ENCODE measurements around the gene IFNLR1. TPM values are rescaled to one million over a fixed set of nuclear protein-coding genes. Genes with fewer than 3 reads are reported as not detected.

The IFNLR1 gene
- total and polyA plus RNA-seq, 2 of the 8 experiments (the other 6 are each of a cell fraction or from before 2014, with no cell fraction given) = 6.8 to 10.1 TPM

DNA sequence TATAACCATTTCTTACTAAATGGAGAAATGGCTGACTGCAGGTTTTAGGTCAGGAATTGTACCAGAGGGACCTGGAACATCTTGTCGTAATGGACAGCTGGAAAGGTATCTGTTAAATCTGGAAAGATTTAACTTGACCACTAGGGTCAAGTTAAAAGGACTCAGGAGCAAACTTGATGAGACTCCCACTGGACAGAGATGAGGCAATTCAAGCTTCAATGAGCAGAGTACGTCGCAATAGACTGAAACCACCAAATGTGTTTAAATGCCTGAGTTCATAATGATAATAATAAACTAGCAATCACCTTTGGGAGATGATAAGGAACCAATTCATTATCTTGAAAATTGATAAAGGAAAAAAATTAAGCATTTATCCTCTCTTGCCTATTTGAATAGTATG, 8.7 kb downstream of the IFNLR1 start:
- no peak overlapping the region for H4K91ac ChIP-seq (replicated peaks; ENCODE audit: insufficient read length, low read length)
- H3K14ac ChIP-seq (ENCODE audit: insufficient read length) = no peak overlapping the region
- no peaks in the 10 kb centered on the region for H3K9me3 ChIP-seq (ENCODE audit: insufficient read depth in 2 of 2, low read depth in 1 of 2, low read length in 1 of 2)
- H2BK120ac ChIP-seq (replicated peaks; ENCODE audit: low read depth, low read length) = no peak overlapping the region
- no peak overlapping the region for H2AFZ ChIP-seq (ENCODE audit: low read length)
- H3K27me3 ChIP-seq (replicated peaks in 1 of 4; ENCODE audit: control insufficient read depth in 3 of 4, extremely low read depth in 1 of 4, insufficient read depth in 3 of 4, low read length in 3 of 4) = no peaks in the 10 kb centered on the region; a peak in 1 of 7 replicates
- no peak overlapping the region for H4K8ac ChIP-seq (ENCODE audit: extremely low read depth, insufficient read depth, low read length)
- WGBS, 2 experiments (ENCODE audit: extremely low coverage in 1 of 2, insufficient coverage in 1 of 2, insufficient read length in 1 of 2, insufficient replicate concordance in 2 of 2, low coverage in 1 of 2, low lambda C conversion rate in 2 of 2, missing lambda C conversion rate in 1 of 2) = 96% methylated on average over 3 of the region's 3 CpGs; no CpG with 5 or more reads in 1 of the 2 experiments
- H3K4me2 ChIP-seq (ENCODE audit: insufficient read depth in 1 of 2, low read depth in 2 of 2, low read length in 2 of 2) = no peak overlapping the region
- H2BK15ac ChIP-seq (ENCODE audit: low read length) = no peak overlapping the region
- no peak overlapping the region for H2BK12ac ChIP-seq (ENCODE audit: low read depth, low read length)
- no peak overlapping the region for H3K9ac ChIP-seq (replicated peaks in 1 of 4; ENCODE audit: extremely low read depth in 1 of 4, low read depth in 3 of 4, low read length in 3 of 4)
- no peaks in the 10 kb centered on the region for H3K79me2 ChIP-seq (ENCODE audit: control insufficient read depth in 1 of 2, insufficient read depth in 2 of 2, low read length in 2 of 2)
- H4K5ac ChIP-seq (ENCODE audit: insufficient read length, low read depth, low read length) = no peak overlapping the region
- peaks cover 0 to 3% (median 0%) of the 10 kb centered on the region in 4 experiments; a peak in 2 of 7 replicates for H3K4me1 ChIP-seq (replicated peaks in 1 of 4; ENCODE audit: control insufficient read depth in 3 of 4, insufficient read depth in 4 of 4, low read length in 3 of 4)
- DNase-seq (ENCODE audit: low read depth in 1 of 2, low spot score in 2 of 2) = no peak
- no peak overlapping the region for H3K4ac ChIP-seq (replicated peaks; ENCODE audit: insufficient read length, low read depth, low read length)
- H2AK5ac ChIP-seq (ENCODE audit: low read depth, low read length) = no peak overlapping the region
- H3K23ac ChIP-seq (ENCODE audit: insufficient read length) = no peak overlapping the region
- no peak overlapping the region for H2BK5ac ChIP-seq (ENCODE audit: low read depth, low read length)
- POLR2A ChIA-PET (ENCODE audit: partially characterized antibody) = interaction anchor here (0.8 to 2.1 kb wide), 2 partner anchors 9 to 16 kb away, joined by 3 to 6 read pairs; partner anchors contain the start of gene IFNLR1
- no peak overlapping the region for H3K18ac ChIP-seq (ENCODE audit: extremely low read depth, low read length)
- H3K56ac ChIP-seq (replicated peaks; ENCODE audit: insufficient read length, low read depth, low read length) = no peak overlapping the region
- H4K20me1 ChIP-seq (replicated peaks in 1 of 2; ENCODE audit: control insufficient read depth in 1 of 2, insufficient read depth in 2 of 2, low read length in 2 of 2) = no peaks in the 10 kb centered on the region
- no peak for FAIRE-seq
- no peak overlapping the region for H3K4me3 ChIP-seq (ENCODE audit: extremely low read depth in 1 of 4, insufficient read depth in 2 of 4, low read depth in 3 of 4, low read length in 4 of 4)
- no peaks in the 10 kb centered on the region for H3K23me2 ChIP-seq (ENCODE audit: low read depth, low read length)
- H3K27ac ChIP-seq (ENCODE audit: low read depth, low read length) = no peak overlapping the region
- H3K79me1 ChIP-seq (ENCODE audit: low read depth, low read length) = no peaks in the 10 kb centered on the region
- CTCF ChIA-PET (ENCODE audit: partially characterized antibody) = interaction anchor here (0.7 to 1.7 kb wide), 6 partner anchors 9 to 237 kb away, joined by 3 to 9 read pairs (median 3); partner anchors contain the start of gene NIPAL3
- no peak overlapping the region for H2BK20ac ChIP-seq (ENCODE audit: low read length)
- peaks cover 0 to 8% (median 1%) of the 10 kb centered on the region in 4 experiments; a peak in 2 of 8 replicates for H3K36me3 ChIP-seq (ENCODE audit: control insufficient read depth in 2 of 4, insufficient read depth in 4 of 4, low read length in 3 of 4)
- TF ChIP-seq ZNF274 (IDR thresholded peaks at IDR 0.05; ENCODE audit: borderline replicate concordance, extremely low read depth, low read length) = no peak
- TF ChIP-seq POU5F1 (IDR thresholded peaks at IDR 0.05; ENCODE audit: low read depth, low read length) = no peak
- TF ChIP-seq SIRT6 (IDR thresholded peaks at IDR 0.05; ENCODE audit: low read length) = no peak
- no peak for TF ChIP-seq RNF2 (IDR thresholded peaks at IDR 0.05; ENCODE audit: borderline replicate concordance, low read depth, low read length, missing control alignments, poor library complexity, severe bottlenecking)
- TF ChIP-seq HDAC2 (IDR thresholded peaks at IDR 0.05; ENCODE audit: borderline replicate concordance in 1 of 2, low read depth in 2 of 2, low read length in 2 of 2) = no peak
- TF ChIP-seq EP300 (IDR thresholded peaks at IDR 0.05; ENCODE audit: borderline replicate concordance in 1 of 2, low read depth in 2 of 2, low read length in 2 of 2) = no peak
- no peak for TF ChIP-seq SUZ12 (IDR thresholded peaks at IDR 0.05; ENCODE audit: low read length)
- no peak for TF ChIP-seq JUN (IDR thresholded peaks at IDR 0.05; ENCODE audit: low read depth, low read length)
- TF ChIP-seq, protein P1, sequence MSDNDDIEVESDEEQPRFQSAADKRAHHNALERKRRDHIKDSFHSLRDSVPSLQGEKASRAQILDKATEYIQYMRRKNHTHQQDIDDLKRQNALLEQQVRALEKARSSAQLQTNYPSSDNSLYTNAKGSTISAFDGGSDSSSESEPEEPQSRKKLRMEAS (IDR thresholded peaks at IDR 0.05) = no peak
- TF ChIP-seq CREB1 (IDR thresholded peaks at IDR 0.05) = no peak
- TF ChIP-seq SP4 (IDR thresholded peaks at IDR 0.05; ENCODE audit: low read length) = no peak

Measured in H1 (cell line).